Measurements from ENCODE around the gene WRAP73.

The WRAP73 gene

DNA sequence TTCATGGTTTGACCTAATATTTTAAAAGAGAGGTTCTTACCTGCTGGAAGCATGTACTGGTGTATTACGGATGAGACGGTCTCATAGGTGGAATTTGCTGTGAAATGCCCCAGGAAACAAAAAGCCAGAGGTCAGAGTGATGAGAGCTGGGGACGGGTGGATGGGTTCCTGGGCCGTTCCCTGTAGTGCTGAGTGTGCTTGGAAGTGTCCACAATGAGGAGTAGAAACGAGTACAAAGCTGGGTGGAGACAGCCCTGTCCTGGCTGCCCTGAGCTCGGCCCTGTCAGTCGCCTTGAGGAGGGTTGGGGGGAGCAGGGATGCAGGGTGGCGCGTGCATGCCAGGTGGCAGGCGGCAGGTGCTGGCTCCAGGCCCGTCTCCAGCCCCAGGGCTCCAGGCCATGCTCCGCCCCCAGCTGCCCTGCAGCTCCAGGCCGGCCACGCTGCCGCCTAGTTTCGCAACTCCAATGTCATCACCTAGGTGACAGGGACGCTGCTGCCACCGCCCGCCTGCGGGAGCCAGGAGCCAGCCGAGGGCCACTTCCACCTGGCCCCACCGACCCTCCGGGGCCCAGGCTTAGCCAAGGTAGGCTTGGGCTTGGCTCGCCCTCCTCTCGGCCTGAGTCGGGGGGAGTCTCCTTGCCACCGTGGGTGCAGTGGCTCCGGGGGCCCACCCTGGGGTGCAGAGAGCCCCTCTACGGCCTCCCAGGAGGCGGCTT is 18.8 kb upstream of the WRAP73 start:
- no peak for DNase-seq (ENCODE audit: low spot score)

- DNase-seq (ENCODE audit: low spot score): no peak
Observed at GRCh38 chr1:3668148-3668547, 18.2 kb upstream of the WRAP73 start.

GRCh38 chr1:3664700-3665375 is 14.9 kb upstream of the WRAP73 start:
- no peak for DNase-seq (ENCODE audit: low spot score)

- no peak for DNase-seq (ENCODE audit: low spot score)
Observed at GRCh38 chr1:3663999-3664699, 14.2 kb upstream of the WRAP73 start.

- no peak for DNase-seq (ENCODE audit: low spot score)
Observed at GRCh38 chr1:3662080-3662671, 12.3 kb upstream of the WRAP73 start.

DNA sequence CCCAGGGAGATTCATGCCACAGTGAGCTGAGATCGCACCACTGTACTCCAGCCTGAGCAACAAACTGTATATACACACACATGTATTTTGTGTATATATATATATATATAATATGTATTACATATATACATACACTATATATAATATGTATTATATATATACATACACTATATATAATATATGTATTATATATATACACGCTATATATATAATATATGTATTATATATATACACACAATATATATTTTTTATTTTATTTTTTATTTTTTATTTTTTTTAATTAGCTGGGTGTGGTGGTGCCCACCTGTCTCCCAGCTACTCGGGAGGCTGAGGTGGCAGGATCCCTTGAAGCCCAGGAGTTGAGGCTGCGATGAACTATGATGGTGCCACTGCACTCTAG is 11.7 kb upstream of the WRAP73 start:
- DNase-seq (ENCODE audit: low spot score): no peak

DNA sequence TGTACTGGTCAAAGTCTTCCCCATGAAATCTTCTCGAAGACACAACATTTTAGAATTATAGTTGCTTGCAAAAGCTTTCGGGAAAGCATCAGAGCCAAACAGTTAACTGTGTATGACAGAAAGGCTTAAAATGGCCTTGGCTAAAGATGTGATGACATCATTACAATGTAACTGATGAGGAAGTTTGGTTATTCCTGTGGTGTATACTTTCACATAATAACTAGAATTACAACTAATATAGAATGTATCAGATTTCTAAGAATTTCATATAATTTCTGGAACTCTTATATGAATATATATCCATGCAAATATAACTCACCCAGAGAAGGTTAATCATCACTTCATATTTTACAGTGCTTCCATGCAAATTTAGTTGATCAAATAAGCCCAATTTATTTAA is 10.8 kb upstream of the WRAP73 start:
- DNase-seq (ENCODE audit: low spot score): no peak

DNA sequence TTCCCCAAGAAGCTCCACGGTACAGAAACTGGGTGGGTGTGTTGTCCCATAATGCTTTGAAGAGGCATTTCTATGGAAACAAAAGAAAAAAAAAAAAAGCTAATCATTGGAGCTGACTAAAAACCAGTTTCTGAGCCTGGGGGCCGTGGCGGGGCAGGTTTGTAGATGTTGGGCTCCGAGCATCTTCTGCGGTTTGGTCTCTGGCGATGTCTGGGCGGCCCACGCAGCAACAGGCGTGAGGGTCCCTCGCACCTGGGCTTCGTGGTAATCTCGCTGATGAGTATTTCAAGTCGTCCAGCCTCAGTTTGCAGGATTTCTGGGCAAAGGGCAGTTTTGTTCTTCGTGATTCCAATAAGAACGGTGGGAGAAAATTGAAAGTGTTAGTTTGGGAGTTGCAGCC is 9.2 kb upstream of the WRAP73 start:
- no peak for DNase-seq (ENCODE audit: low spot score)

DNA sequence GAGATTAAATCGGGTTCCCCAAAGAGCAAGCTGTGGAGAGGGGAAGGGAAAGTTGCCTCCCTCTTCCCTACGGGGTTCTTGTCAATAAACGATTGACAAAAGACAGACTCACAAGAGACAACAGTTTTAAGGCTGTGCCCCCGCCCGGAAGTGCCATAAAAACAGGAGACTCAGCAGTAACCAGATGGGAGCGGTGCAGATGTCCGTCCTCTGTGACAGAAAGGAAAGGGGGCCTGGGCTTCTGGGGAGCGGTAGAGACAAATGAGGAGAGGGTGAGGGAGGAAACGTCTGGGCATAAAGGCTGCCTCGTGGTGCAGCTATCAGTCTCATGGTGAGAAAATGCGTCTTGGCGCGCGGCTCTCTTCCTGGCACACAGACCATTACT is 8.3 kb upstream of the WRAP73 start:
- no peak for DNase-seq (ENCODE audit: low spot score)

- DNase-seq (ENCODE audit: low spot score): no peak
Observed at GRCh38 chr1:3657578-3658230, 7.8 kb upstream of the WRAP73 start.

DNA sequence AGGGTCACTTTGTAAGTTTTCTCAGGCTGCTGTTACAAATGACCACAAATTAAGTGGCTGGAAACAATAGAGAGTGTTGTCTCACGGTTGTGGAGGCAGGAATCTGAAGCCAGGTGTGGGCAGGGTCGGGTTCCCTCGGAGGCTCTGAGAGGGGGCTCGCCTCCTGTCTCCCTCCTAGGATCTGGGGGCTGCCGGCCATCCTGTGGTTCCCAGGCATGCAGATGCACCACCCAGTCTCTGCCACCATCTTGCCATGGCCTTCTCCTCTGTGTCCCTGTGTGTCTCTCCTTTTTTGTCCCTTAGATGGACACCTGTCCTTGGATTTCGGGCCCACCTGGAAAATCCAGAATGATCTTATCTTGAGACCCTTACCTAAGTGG is 7.2 kb upstream of the WRAP73 start:
- no peak for DNase-seq (ENCODE audit: low spot score)

DNA sequence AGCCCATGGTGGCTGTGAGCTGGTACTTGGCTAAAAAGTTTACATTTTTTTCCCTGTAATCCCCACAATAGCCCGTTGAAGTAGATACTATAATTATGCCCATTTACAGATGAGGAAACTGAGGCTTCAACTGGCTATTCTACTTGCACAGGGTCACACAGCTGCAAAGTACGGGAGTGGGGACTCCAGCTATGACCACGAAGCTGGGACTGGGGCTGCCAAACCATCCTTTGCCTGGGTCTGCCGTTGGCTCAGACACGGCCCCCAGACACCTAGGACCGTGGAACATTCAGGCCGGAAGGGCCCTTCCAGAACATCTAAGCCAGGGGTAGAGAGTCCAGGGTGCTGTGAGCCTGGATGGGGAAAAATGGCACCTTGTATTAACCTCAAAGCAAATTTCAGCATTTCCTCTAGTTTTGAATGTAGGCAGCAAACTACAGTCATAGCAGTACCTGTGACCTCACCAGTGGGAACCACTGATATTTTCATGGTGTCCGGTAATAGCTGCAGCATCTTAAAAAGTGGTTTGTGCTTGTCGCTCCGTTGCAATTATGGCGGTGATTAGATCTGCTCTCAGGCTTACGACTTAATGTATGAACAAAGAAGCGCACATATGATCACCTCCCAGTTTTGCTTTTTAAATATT is 6.7 kb upstream of the WRAP73 start:
- no peak for DNase-seq (ENCODE audit: low spot score)

DNA sequence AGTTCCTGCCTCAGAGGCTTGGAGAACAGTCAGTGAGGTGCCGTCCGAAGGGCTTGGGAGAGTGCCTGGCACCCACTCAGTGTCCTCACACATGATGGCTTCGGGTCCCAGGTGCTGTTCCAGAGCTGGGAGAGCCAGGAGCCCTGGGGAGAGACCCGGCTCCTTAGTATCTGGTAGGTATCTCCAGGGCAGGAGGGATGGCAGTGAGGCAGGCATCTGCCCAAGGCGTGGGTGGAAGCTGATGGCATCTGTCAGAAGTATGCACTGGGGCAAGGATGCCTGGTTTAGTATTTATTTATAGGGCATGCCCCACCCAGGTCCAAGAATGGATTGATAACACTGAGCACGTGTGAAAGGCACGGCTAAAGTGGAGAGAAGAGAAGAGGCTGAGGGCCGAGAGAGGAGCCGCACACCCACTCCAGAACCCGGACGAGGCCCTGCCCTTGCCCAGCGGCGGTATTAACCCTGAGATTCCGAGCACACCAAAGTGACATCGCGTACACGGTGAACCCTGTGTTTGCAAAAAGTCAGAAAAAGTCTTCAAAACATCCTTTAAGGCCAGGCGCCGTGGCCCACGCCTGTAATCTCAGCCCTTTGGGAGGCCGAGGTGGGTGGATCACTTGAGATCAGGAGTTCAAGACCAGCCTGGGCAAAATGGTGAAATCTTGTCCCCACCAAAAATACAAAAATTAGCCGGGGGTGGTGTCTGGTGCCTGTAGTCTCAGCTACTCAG is 4.8 kb upstream of the WRAP73 start:
- no peak for DNase-seq (ENCODE audit: low spot score)

DNA sequence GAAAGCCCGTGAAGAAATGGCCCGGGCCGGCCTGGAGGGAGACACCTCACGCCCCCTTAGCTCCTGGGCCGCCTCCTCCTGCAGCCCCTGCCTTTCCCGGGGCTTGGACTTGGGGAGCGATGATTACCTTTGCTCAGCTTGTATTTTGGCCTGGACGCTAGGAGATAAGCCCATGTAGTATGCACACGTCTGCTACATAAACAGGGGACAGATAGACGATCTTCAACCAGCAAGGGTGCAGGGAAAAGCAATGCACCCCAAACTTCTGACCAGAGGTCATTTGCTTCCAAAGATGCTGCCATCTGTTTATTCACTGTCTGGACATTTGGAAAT is 3.3 kb upstream of the WRAP73 start:
- DNase-seq (ENCODE audit: low spot score): no peak

DNA sequence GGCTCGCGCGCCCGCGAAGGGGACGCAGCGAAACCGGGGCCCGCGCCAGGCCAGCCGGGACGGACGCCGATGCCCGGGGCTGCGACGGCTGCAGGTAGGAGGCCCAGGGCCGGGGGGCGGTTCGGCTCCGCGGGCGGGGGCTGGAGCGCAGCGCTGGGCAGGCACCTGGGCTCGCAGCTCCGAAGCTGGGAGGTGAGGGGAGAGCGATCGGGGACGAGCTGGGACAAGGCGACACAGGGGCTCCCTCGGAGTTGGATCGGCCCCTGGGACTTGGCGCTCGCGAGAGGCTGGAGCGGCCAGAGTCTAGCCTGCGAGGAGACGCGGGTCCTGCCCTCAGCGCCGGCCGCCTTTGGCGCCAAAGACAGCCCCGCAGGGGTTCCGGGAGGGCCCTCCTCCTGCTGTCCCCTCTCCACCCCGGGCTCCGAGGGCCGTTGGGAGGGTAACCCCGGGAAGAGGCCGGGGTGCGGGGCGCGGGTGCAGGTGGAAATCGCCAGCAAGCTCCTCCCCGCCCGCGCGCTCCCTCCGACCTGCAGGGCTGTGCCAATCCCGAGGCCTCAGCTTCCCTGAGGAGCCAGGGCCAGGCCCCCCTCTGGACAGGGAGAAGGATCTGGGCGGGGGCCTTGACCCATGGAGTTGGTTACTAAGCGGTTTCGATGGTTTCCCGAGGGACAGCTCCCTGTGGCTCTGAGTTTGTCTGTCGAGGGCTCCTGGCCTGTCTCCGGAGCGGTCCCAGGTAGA is 2.8 kb upstream of the WRAP73 start:
- DNase-seq (ENCODE audit: low spot score): no peak

DNA sequence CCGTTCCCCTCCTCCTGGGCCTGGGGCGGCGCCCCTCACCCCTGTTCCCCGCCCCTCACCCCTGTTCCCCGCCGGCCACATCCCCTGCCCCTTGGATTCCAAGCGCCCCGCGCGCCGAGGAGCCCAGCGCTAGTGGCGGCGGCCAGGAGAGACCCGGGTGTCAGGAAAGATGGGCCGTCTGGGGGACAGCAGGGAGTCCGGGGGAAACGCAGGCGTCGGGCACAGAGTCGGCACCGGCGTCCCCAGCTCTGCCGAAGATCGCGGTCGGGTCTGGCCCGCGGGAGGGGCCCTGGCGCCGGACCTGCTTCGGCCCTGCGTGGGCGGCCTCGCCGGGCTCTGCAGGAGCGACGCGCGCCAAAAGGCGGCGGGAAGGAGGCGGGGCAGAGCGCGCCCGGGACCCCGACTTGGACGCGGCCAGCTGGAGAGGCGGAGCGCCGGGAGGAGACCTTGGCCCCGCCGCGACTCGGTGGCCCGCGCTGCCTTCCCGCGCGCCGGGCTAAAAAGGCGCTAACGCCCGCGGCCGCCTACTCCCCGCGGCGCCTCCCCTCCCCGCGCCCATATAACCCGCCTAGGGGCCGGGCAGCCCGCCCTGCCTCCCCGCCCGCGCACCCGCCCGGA is 2.1 kb upstream of the WRAP73 start, which contains the start of gene TP73:
Gene TP73 (plus strand): TSS at position 587 of the 618 bp plus-strand sequence. CDS start 29,850 bp downstream, outside the sequence.
- DNase-seq (ENCODE audit: low spot score): peak; percentile 20

- DNase-seq (ENCODE audit: low spot score): no peak
Observed at GRCh38 chr1:3651026-3651929, 1.4 kb upstream of the WRAP73 start.

DNA sequence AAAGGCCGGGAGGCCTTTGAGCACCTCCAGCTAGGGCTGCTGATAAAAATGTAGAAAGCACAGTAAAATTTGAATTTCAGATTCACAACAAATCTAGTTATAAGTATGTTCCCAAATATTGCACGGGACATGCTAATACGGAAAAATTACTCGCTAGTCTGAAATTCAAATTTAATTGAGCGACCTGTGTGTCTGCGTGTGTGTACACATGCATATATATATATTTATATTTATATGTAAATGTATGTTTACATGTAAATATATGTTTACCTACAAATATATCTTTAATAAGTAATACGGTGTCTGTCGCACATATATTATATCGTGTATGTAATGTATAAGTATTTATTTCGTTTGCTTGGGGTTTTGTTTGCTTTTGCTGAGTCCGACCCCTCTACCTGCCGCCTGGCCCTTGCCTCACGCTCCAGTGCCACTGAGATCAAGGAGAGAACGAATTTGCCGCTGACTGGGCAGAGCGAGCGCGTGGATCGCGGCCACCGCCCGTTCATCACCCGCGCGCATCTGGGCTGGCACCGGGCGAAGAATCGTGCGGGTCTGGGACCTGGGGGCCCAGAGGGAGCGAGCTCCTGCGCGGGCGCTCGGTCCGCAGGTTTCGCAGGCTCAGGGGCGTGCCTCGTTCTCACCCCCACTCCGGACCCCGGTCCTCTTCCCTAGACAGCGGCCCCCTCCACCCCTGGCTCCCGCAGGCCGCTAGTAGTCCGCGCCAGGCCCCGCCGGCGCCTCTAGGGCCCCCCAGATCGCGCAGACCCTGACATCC is 534 bp upstream of the WRAP73 start:
- DNase-seq (ENCODE audit: low spot score): no peak
